HG03045 (cell line): ENCODE data around the gene ASTN2.

Source experiments
- ATAC-seq: cut with Tn5 transposase; IDR thresholded peaks from one replicate; pipeline ENCODE4 v1.9.1; 2021; ENCODE audit warnings: mild to moderate bottlenecking, moderate library complexity; ENCODE audit not compliant: unreplicated experiment

Gene ASTN2

DNA sequence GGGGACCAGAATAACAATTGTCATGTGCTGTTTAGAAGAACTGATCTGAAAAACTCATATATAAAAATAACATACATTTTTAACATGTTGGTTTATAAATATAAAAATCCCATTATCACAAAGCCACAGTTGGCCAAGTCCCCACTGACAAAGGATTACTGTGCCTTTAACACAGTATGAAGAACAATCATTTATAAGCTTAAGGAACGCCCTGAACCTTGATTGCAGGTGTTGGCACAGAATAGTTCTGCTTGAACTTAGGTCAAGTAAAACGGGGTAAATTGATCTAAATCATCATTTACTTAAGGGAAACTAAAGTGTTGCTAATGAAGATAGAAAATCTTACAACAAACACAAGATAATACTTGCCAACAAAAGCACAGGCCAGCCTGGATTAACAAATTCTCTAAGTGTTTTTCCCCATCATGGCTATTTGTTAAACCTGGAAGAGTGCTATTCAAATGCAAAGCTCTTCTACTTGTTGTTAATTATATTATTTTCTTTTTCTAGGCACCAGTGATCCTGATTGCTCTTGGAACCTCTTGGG lies 46.1 kb downstream of the ASTN2 start:
- no peak for ATAC-seq

- no peak for ATAC-seq
Observed at GRCh38 chr9:117365438-117365837, 49.4 kb downstream of the ASTN2 start.

GRCh38 chr9:117363006-117363405 lies 51.9 kb downstream of the ASTN2 start:
- no peak for ATAC-seq

GRCh38 chr9:117359910-117360309 lies 54.9 kb downstream of the ASTN2 start:
- ATAC-seq = no peak

DNA sequence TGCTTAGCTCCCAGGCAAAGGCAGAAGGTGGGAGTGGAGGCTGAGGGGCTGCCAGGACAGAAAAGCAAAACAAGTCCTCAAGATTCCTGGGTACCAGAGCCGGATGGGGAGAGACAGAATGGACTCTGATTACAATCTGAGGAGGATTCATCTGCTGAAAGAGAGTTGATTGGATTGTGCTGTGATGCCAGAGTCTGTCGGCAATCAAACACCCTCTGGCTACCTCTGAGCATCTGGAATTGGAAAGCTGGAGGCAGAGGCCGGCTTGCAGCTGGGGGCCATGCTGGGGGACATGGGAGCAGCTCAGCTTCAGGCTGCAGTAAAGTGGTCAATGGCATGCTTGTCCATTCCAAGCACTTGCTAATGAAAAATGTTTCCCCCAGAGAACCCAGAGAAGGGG lies 59.3 kb downstream of the ASTN2 start:
- ATAC-seq = no peak

DNA sequence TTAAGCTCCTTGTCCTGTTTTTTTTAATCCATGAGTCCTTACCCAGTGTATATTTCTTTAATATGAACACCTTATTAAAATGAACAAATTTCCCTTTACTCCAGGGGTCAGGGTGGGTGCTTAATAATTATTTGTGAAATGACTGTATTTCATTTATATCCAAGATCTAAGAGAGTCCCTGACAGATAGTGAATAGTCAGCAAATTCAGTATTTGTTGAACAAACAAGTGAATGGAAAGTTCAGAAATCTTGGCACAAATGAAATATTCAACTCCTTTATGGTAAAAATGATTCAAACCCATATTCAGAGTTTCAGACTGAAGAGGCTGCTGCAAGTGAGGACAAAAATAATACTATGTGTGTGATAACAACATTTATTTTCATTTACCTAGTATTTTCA lies 59.9 kb downstream of the ASTN2 start:
- ATAC-seq = no peak

GRCh38 chr9:117354244-117354847 lies 60.5 kb downstream of the ASTN2 start:
- no peak for ATAC-seq

GRCh38 chr9:117344892-117345660 lies 69.8 kb downstream of the ASTN2 start:
- no peak for ATAC-seq

- ATAC-seq = no peak
Observed at GRCh38 chr9:117343427-117343826, 71.4 kb downstream of the ASTN2 start.

DNA sequence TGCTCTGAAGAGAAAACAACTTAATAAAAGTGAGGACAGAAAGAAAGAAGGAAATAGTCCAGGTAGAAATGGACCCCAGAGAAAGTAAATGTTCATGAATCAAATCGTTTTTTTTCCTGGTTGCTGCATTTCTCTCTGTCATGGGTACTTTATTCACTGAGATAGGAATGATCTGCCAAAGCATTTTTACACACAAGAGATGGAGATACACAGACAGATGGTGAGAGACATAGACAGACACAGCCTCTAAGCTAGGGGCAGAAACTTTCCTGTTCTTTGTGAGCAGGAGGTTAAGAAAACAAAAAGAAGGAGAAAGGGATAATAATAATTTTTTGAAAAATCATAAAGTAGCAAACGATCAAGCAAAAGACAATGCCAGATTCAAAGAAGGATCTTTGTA lies 73.7 kb downstream of the ASTN2 start:
- no peak for ATAC-seq

GRCh38 chr9:117340422-117340821 lies 74.4 kb downstream of the ASTN2 start:
- no peak for ATAC-seq

- ATAC-seq = no peak
Observed at GRCh38 chr9:117335837-117336433, 78.9 kb downstream of the ASTN2 start.

GRCh38 chr9:117334101-117334500 lies 80.8 kb downstream of the ASTN2 start:
- ATAC-seq = no peak

- no peak for ATAC-seq
Observed at GRCh38 chr9:117325831-117326230, 89.0 kb downstream of the ASTN2 start.

GRCh38 chr9:117325110-117325731 lies 89.6 kb downstream of the ASTN2 start:
- no peak for ATAC-seq

GRCh38 chr9:117323390-117323789 lies 91.5 kb downstream of the ASTN2 start:
- no peak for ATAC-seq

GRCh38 chr9:117317192-117317591 lies 97.7 kb downstream of the ASTN2 start:
- ATAC-seq = no peak

DNA sequence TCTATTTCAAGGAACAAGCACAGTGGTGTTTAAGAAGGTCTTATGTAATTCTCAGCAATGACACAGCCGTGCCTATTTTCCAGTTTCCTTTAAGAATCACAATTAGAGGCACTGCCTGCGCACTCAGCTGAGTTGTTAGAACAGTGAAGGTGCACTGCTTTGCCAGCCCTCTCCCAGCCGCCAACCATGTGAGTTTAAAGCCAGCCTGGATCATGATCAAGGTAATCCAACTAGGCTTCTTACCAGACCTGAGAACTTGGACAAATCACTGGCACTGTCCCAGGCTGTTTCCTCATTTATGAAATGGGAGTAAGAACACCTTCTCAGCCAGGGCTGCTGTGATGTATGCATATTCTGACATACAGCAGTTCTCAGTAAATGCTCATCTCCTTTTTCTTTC lies 99.6 kb downstream of the ASTN2 start:
- ATAC-seq = no peak

- ATAC-seq = no peak
Observed at GRCh38 chr9:117313989-117314388, 100.9 kb downstream of the ASTN2 start.

DNA sequence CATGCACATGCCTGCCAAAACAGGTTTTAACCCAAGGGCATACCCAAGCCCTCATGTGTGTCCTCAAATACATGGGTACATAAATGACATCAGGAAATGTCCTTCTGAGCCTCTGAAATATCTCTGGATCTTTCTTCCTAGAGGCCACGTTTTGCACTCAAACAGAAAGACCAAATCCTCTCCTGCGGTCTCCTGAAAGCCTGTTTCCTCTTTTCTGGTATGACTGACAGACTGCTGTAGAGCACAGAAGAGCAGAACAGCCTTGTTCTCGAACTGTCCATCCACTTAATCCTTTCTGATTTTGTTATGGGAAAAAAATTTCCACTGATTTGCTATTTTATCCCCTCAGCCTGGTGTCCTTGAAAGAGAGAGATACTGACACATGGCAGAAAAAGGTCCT lies 107.2 kb downstream of the ASTN2 start:
- ATAC-seq = no peak

GRCh38 chr9:117306032-117306431 lies 108.8 kb downstream of the ASTN2 start:
- no peak for ATAC-seq

DNA sequence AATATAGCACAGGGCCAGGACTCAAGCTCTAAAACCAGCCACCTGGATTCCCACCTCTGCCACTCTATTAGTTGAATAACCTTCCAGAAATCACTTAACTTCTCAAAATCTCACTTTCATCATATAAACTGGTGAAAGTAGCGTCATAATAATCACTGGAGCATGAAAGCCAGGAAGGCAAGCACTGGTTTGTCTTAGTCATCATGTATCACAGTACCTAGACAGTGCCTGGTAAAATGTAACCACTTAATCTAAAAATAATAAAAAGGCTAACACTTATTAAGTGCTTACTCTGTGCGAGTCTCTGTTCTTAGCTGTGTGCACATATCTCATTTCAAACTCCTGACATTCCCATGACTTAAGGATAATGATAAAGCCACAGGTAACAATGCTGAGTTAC lies 109.4 kb downstream of the ASTN2 start:
- ATAC-seq = no peak
